ENCODE results near the gene DES. TPM values are rescaled to one million over a fixed set of nuclear protein-coding genes. Genes with fewer than 3 reads are reported as not detected.

DES gene
- total RNA-seq, 1 donor from 2014 or later = 15,954 TPM

- peak overlapping the region; percentile 96 for H3K27ac ChIP-seq (replicated peaks)
- no peaks in the 10 kb centered on the region for H3K4me1 ChIP-seq
- peaks cover 18% of the 10 kb centered on the region for H3K27me3 ChIP-seq (ENCODE audit: low read depth)
- no peak for DNase-seq
- TF ChIP-seq CTCF (IDR thresholded peaks at IDR 0.05; ENCODE audit: borderline replicate concordance) = no peak
- H3K9me3 ChIP-seq (replicated peaks) = no peaks in the 10 kb centered on the region
- no peak overlapping the region for H3K4me3 ChIP-seq
- H3K36me3 ChIP-seq = peaks cover 18% of the 10 kb centered on the region
- intact Hi-C loops (cut with micrococcal nuclease) = no loop called here
These were observed 10.3 kb downstream of the DES start for GRCh38 chr2:219428469-219428868.

- Histone ChIP-seq H3K4me3 (no peak overlapping the region), H3K36me3 (peaks cover 12% of the 10 kb centered on the region), H3K9me3 (replicated peaks) (no peaks in the 10 kb centered on the region), H3K27ac (replicated peaks) (peak overlapping the region; percentile 96), H3K27me3 (ENCODE audit: low read depth) (peaks cover 28% of the 10 kb centered on the region), H3K4me1 (peaks cover 8% of the 10 kb centered on the region)
- DNase-seq = no peak
- intact Hi-C loops (cut with micrococcal nuclease) = no loop called here
- no peak for TF ChIP-seq CTCF (IDR thresholded peaks at IDR 0.05; ENCODE audit: borderline replicate concordance)
These were observed 11.9 kb downstream of the DES start for GRCh38 chr2:219429958-219430606.

- Histone ChIP-seq H3K9me3 (replicated peaks) (no peaks in the 10 kb centered on the region), H3K4me3 (no peak overlapping the region), H3K27me3 (ENCODE audit: low read depth) (peaks cover 29% of the 10 kb centered on the region), H3K4me1 (peaks cover 16% of the 10 kb centered on the region), H3K36me3 (peaks cover 3% of the 10 kb centered on the region), H3K27ac (replicated peaks) (peak overlapping the region; percentile 96)
- intact Hi-C loops (cut with micrococcal nuclease) = no loop called here
- TF ChIP-seq CTCF (IDR thresholded peaks at IDR 0.05; ENCODE audit: borderline replicate concordance) = peak; percentile 36
- DNase-seq = peak; percentile 74
These were observed 12.7 kb downstream of the DES start for GRCh38 chr2:219430633-219431615.

GRCh38 chr2:219433666-219434467 lies 15.7 kb downstream of the DES start:
- H3K27me3 ChIP-seq (ENCODE audit: low read depth) = peaks cover 37% of the 10 kb centered on the region
- peaks cover 33% of the 10 kb centered on the region for H3K4me1 ChIP-seq
- peak; percentile 46 for TF ChIP-seq CTCF (IDR thresholded peaks at IDR 0.05; ENCODE audit: borderline replicate concordance)
- intact Hi-C loops (cut with micrococcal nuclease) = no loop called here
- H3K9me3 ChIP-seq (replicated peaks) = no peaks in the 10 kb centered on the region
- no peak for DNase-seq
- peak overlapping the region; percentile 93 for H3K27ac ChIP-seq (replicated peaks)
- H3K4me3 ChIP-seq = peak overlapping the region; percentile 71
- no peaks in the 10 kb centered on the region for H3K36me3 ChIP-seq

DNA sequence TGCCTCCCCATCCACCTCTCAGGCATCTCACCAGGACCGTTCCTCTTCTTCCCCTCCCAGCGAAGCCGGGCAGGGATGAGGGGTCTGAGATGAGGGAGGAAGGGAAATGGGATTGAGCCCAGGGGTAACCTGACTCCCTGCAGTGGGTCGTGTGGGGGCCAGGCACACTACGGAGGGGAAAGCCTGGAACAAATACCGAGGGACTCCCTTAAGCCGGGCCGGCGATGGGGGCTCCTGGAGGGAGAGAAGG lies 16.2 kb downstream of the DES start:
- intact Hi-C loops (cut with micrococcal nuclease) = no loop called here
- H3K27ac ChIP-seq (replicated peaks) = peak overlapping the region; percentile 93
- H3K4me1 ChIP-seq = peaks cover 33% of the 10 kb centered on the region
- no peak for TF ChIP-seq CTCF (IDR thresholded peaks at IDR 0.05; ENCODE audit: borderline replicate concordance)
- peak overlapping the region; percentile 71 for H3K4me3 ChIP-seq
- H3K9me3 ChIP-seq (replicated peaks) = no peaks in the 10 kb centered on the region
- no peak for DNase-seq
- H3K36me3 ChIP-seq = no peaks in the 10 kb centered on the region
- H3K27me3 ChIP-seq (ENCODE audit: low read depth) = peaks cover 42% of the 10 kb centered on the region
